Measurements from ENCODE around the gene RAPGEF1.
A peak's percentile ranks its signal among the peaks of the same experiment; 100 is the strongest.

Gene RAPGEF1

DNA sequence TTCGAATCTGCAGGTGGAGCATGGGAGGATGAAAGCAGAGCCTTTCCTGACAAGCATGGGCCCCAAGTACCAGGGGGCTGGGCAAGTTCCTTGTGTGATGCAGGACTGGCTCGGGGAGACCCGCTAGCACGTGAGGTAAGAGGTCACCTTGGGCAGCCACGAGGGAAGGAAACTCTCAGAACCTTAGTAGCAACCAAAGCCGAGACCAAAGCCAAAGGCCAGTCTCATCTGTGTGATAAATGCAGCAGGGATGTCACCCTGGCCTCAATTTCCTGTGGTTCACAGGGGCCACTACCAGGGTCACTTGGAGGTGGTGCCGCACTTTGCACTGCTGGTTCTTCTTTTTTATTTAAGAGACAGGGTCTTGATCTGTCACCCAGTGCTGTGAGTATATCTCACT is 155.0 kb downstream of the RAPGEF1 start:
- no peak for TF ChIP-seq CTCF (IDR thresholded peaks at IDR 0.05; ENCODE audit: poor library complexity, severe bottlenecking)

GRCh38 chr9:131583836-131584555 is 155.9 kb downstream of the RAPGEF1 start:
- Histone ChIP-seq H3K36me3 (ENCODE audit: low read depth) (peaks cover 9% of the 10 kb centered on the region; the same call in 1 of the 2 replicates), H3K4me1 (ENCODE audit: insufficient read depth, poor library complexity, severe bottlenecking) (no peaks in the 10 kb centered on the region), H3K4me3 (ENCODE audit: severe bottlenecking) (no peak overlapping the region), H3K27ac (ENCODE audit: poor library complexity, severe bottlenecking) (no peak overlapping the region), H3K27me3 (ENCODE audit: insufficient read depth, poor library complexity, severe bottlenecking) (no peaks in the 10 kb centered on the region), H3K9me3 (ENCODE audit: severe bottlenecking) (no peaks in the 10 kb centered on the region)
- TF ChIP-seq CTCF (IDR thresholded peaks at IDR 0.05; ENCODE audit: poor library complexity, severe bottlenecking), result no peak
- no peak for DNase-seq (ENCODE audit: low spot score)
- no peak for ATAC-seq (ENCODE audit: low read depth)

More for the DNA sequence above, 155.0 kb downstream of the RAPGEF1 start:
- H3K4me1 ChIP-seq (ENCODE audit: insufficient read depth, poor library complexity, severe bottlenecking), result no peaks in the 10 kb centered on the region
- no peak for DNase-seq (ENCODE audit: low spot score)
- no peak overlapping the region for H3K27ac ChIP-seq (ENCODE audit: poor library complexity, severe bottlenecking)
- no peak overlapping the region for H3K4me3 ChIP-seq (ENCODE audit: severe bottlenecking)
- no peaks in the 10 kb centered on the region for H3K9me3 ChIP-seq (ENCODE audit: severe bottlenecking)
- peaks cover 9% of the 10 kb centered on the region; the same call in 1 of the 2 replicates for H3K36me3 ChIP-seq (ENCODE audit: low read depth)
- H3K27me3 ChIP-seq (ENCODE audit: insufficient read depth, poor library complexity, severe bottlenecking), result no peaks in the 10 kb centered on the region
- ATAC-seq (ENCODE audit: low read depth), result no peak

GRCh38 chr9:131583337-131583645 is 156.6 kb downstream of the RAPGEF1 start:
- Histone ChIP-seq H3K36me3 (ENCODE audit: low read depth) (peaks cover 9% of the 10 kb centered on the region; the same call in 1 of the 2 replicates), H3K27me3 (ENCODE audit: insufficient read depth, poor library complexity, severe bottlenecking) (no peaks in the 10 kb centered on the region), H3K4me3 (ENCODE audit: severe bottlenecking) (no peak overlapping the region), H3K4me1 (ENCODE audit: insufficient read depth, poor library complexity, severe bottlenecking) (no peaks in the 10 kb centered on the region), H3K27ac (ENCODE audit: poor library complexity, severe bottlenecking) (no peak overlapping the region), H3K9me3 (ENCODE audit: severe bottlenecking) (no peaks in the 10 kb centered on the region)
- ATAC-seq (ENCODE audit: low read depth) (no peak), DNase-seq (ENCODE audit: low spot score) (no peak)
- TF ChIP-seq CTCF (IDR thresholded peaks at IDR 0.05; ENCODE audit: poor library complexity, severe bottlenecking), result no peak

DNA sequence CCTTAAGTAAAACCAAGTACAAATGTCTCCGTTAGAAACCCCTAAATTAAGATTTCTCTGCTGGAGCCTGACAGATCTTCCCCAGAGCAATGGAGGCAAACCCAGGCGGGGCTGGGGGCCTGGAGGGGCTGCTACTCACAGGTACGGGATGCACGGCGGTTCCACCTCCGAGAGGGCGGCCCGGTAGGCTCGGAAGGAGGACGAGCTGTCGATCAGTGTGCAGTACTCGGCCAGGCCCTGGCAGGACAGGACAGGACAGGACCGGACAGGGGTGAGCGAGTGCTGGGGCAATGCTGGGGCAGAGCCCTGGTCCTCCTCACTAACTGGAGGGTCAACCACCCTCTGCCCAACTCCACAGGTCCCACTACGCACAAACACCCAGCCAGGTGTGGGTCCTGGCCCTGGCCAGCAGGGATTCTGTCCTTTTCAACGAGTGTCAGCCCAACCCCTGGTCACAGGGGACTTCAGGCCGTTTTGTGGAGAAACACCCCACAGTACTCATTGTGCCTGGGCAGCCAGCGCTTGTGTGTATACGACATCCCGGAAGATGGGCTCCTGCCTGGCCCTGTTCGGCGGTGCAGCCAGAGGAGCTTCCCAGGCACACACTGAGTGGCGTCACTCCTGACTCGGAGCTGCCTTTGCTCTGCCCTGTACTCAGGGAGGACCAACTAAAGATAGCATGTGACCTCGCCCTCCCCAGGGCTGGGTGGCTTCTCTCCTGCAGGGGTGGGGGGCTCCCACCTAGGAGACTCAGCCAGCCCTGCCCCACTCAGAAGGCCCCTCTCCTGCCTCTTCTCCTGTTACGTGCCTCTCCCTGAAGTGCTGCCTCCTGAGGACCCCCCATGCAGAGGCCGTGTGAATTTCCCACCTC is 157.2 kb downstream of the RAPGEF1 start:
- TF ChIP-seq CTCF (IDR thresholded peaks at IDR 0.05; ENCODE audit: poor library complexity, severe bottlenecking), result no peak
- Histone ChIP-seq H3K27me3 (ENCODE audit: insufficient read depth, poor library complexity, severe bottlenecking) (no peaks in the 10 kb centered on the region), H3K9me3 (ENCODE audit: severe bottlenecking) (no peaks in the 10 kb centered on the region), H3K36me3 (ENCODE audit: low read depth) (peaks cover 9% of the 10 kb centered on the region; the same call in 1 of the 2 replicates), H3K4me3 (ENCODE audit: severe bottlenecking) (no peak overlapping the region), H3K27ac (ENCODE audit: poor library complexity, severe bottlenecking) (no peak overlapping the region), H3K4me1 (ENCODE audit: insufficient read depth, poor library complexity, severe bottlenecking) (no peaks in the 10 kb centered on the region)
- ATAC-seq (ENCODE audit: low read depth) (no peak; the same call in 2 of the 3 replicates), DNase-seq (ENCODE audit: low spot score) (peak; percentile 62)

All from RWPE2 (cell line).